GM19463 (cell line): Measurements from ENCODE around the gene LIMS1.
A peak's percentile ranks its signal among the peaks of the same experiment; 100 is the strongest.
"Not testable (repeated sequence)": the region's sequence is repeated elsewhere in the genome, so short reads cannot be mapped to it uniquely, and the experiment has no call there.

Source experiments
- ATAC-seq: cut with Tn5 transposase; IDR thresholded peaks from one replicate; pipeline ENCODE4 v1.9.1; 2021; ENCODE audit warnings: mild to moderate bottlenecking, moderate library complexity; ENCODE audit not compliant: unreplicated experiment

LIMS1 gene

DNA sequence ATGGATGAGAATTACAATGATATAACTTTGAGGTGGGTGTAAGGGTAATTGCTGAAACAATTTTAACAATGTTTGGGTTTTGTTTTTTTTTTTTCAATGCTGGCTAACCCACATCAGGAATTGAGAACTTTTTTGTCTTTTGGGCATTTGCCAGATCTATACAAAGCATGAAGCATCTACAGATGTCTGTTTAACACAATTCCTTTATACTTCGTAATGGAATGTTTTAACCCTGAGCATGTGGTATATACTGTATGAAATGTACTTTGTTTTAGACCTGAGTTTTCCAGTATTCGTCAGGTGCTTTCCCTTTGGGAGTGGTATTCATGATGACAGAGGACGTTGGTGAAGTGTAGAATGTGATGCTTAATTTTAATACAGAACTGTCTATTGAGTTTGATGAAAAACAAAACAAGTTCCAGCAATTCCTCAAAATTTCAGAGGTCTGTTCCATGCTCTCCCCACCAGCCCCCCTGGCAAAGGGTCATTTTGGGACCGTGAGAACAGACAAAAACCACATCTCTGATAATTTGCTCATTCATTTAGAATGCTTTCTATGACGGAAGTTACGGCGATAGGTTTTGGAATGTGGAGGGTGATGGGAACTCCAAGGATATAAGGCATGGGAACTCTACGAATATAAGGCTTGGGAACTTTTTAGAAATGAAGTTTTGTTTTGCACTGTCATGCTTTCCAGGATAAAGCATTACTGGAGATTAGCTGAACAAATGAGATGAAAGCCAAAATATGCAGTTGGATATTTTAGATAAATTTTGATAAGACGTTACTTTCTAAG, 14.1 kb downstream of the LIMS1 start:
- ATAC-seq, result no peak

DNA sequence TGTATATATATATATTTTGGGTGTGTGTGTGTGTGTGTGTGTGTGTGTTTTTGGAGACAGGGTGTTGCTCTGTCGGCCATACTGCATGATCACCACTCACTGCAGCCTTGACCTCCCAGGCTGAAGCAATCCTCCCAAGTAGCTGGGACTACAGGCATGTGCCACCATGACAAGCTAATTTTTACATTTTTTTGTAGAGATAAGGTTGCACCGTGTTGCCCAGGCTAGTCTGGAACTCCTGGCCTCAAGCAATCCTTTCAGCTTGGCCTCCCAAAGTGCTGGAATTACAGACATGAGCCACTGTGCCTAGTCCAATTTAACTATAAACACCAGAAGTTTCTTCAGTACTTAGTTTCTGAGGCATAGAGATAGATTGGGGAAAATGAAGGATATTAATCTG, 18.3 kb downstream of the LIMS1 start:
- no peak for ATAC-seq

DNA sequence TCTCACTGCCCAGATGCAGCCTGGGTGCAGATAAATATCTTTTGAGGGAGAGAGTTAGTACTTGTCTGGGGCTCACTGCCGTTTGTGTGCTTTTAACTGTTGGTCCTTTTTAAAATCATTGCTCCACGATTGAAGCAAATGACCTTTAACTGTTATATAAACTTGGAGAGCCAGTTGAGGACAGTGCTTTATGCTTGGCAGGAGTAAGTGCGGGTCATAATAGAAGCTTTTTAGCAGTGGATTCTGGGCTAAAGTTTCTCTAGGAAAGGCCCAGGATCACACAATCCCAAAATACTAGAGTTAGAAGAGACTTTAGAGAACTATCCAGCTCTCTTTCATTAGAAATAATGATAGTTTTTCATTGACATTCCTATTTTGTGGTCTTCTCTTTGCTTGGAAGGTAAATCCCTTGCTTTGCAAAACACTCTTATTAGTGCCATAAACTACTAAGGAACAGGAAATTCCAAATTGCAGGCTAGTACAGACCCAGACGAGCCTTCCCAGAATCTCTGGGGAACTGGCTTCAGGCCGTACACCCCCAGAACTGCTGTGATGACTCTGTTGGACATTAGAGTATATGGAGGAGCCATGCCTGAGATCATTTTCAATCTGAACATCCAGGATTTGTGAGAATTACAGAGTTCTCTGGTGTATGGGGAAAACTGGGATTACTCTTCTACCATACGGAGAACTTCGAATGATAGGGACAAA, 19.1 kb downstream of the LIMS1 start:
- ATAC-seq, result no peak

GRCh38 chr2:108554528-108554927, 20.3 kb downstream of the LIMS1 start:
- no peak for ATAC-seq

DNA sequence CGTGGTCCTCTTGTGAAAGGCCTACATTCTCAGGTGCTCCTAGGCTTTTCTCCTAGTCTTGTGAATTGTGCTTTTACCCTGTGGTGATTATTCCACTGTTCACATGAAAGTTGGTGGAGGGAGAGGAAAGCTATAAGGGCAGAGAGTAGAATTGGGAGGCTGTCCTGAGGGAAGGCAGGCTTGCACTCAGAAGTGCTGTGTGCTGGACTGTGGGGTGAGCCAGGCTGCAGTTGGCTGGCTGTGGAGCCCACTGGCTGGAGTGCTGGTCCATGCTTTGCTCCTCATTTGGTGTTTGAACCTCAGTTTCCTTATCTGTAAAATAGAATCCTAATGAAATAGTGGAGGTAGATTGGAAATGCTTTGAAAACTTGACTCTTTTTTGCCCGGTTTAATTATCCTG, 21.3 kb downstream of the LIMS1 start:
- no peak for ATAC-seq

DNA sequence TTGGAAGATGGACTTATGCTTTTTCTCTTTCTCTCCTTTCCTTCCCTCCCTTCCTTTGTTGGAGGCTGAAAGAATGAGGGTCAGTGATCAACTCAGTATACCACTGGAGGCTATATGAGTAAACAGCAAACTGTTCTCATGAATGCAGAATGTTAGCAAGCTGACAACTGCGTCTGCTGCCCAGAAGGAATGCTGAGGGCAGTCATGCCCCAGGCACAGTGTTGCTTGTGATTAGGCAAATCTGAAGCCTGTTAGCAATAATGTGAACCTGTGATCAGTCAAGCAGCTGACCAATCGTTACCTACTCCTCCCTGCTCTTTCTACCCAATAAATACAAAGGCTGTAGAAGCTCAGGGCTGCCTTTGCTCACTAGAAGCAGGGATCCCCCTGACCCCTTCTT, 22.3 kb downstream of the LIMS1 start:
- not testable (repeated sequence) for ATAC-seq

DNA sequence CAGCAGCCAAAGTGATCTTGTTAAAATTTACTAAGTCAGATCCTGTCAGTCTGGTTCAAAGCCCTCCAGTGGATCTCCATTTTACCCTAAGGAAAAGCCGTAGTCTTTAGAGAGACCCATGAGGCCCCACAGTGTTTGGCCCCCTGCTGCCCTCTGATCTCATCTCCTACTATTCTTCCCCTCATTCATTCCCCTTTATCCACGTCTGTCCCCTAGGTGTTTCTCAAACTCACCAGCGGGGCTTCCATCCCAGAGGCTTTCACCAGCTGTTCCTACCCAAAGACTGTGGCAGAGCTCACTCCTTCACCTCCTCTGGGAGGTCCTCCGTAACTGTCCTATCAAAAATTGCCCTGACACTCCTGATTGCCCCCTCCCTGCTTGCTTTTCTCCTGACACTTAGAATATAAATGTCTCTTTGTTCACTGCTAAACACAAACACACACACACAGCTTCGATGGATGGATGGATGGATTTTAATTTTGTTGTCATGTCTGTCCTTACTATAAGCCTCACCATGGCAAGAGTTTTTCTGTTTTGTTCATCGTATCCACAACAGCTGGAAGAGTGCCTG, 26.1 kb downstream of the LIMS1 start:
- ATAC-seq, result no peak

GRCh38 chr2:108560895-108561530, 26.7 kb downstream of the LIMS1 start:
- ATAC-seq, result no peak

DNA sequence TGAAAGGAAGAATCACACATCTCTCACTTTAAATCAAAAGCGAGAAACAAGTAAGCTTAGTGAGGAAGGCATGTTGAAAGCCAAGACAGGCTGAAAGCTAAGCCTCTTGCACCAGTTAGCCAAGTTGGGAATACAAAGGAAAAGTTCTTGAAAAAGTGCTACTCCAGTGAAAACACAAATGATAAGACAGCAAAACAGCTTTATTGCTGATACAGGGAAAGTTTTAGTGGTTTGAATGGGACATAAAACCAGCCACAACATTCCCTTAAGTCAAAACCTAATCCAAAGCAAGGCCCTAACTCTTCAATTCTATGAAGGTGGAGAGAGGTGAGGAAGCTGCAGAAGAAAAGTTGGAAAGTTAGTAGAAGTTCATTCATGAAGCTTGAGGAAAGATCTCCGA, 28.0 kb downstream of the LIMS1 start:
- ATAC-seq, result no peak

GRCh38 chr2:108564510-108564909, 30.2 kb downstream of the LIMS1 start:
- no peak for ATAC-seq

GRCh38 chr2:108565778-108566375, 31.6 kb downstream of the LIMS1 start:
- peak; percentile 78 for ATAC-seq

DNA sequence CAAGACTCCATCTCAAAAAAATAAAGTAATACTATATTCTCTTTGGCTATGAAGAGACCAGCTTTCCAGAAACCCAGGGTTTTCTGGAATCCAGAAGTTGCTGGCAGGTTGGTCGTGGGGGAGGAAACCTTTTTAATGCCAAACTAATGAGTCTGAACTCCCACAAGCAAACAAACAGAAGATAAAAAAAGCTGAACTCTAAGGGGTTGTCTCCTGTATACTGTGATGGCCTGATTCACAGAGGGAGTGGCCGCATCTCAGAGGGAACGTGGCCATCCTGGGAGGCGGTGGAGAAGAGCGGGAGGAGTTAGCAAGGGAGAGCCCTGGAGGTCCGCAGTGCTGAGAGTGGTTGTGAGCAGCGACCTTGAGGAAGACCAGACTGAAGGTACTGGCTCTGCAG, 36.1 kb downstream of the LIMS1 start:
- ATAC-seq, result no peak

- ATAC-seq, result no peak
Measured at GRCh38 chr2:108571286-108571685, 37.0 kb downstream of the LIMS1 start.

DNA sequence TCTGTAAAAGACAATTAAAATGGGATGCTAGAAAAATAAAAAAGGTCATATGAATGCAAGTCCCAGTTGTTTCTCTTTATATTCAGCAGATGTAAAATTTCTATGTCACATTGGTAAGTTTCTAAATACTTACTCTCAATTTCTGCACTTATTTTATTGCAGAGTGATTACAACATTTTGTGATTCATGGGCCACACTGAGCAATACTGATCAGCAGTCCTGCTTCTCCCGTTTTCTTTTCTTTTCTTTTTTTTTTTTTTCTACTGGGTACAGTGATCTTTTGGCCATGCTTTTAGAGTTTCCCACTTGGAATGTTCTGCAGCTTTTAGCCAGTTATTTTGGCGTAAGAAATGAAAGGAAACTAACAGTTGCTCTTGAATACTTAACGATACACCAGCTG, 38.8 kb downstream of the LIMS1 start:
- no peak for ATAC-seq

- ATAC-seq, result no peak
Measured at GRCh38 chr2:108574332-108574731, 40.1 kb downstream of the LIMS1 start.

DNA sequence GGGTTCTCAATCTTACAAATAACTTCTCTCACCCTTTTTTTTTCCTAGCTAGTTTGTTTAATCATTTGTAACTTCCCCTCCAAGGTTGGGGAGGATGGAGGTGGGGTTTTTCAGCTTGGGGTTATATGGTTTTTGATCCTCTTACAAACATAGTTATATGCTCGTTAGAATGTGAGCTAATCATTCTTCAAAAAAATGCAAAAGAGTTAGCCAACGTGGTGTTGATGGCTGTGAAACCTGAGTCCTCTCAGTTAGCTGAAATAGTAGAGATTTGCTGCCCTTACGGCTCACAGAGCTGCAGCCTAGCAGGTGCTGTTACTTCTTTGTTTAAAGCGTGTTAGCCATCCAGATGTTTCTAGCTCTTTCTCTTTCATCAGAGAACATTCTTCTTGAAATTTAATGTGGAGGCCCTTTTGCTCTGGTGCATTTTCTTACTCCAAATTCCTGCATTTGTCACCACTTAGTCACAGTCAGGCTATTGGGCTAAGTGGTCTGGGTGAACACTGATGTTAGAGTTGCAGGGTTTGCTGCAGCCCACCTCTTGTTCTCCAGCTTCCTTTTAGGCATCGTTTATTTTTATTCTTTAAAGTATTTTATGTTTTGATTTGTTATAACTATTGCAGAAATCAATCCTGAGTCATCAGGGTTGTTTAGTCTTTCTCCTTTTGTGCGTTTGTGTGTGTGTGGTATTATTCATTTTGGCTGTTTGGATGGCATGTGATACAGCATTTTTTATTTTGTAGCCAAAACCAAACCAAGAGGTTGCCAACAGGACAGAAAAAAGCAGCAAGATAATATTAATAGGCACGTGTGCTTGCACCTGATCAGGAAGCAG, 41.1 kb downstream of the LIMS1 start:
- ATAC-seq, result peak; percentile 95

DNA sequence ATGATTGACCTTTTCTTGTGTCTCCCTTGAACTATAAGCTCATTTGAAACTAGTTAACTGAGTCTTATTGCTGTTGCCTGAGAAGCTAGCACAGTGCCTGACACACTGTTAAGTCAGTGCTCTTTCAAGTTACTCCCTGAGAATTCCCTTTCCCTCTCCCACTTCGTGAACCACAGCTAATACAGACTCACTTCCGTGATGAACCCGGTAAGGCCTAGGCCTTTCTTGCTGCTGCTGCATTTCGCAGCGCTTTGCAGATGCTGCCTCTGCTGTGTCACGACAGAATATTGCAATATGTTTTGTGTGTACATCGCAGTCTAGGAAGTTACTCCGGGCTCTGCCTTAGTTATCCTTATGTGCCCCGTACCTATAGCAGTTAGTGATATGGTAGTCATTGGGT, 42.8 kb downstream of the LIMS1 start:
- no peak for ATAC-seq

GRCh38 chr2:108579623-108580022, 45.4 kb downstream of the LIMS1 start:
- no peak for ATAC-seq

DNA sequence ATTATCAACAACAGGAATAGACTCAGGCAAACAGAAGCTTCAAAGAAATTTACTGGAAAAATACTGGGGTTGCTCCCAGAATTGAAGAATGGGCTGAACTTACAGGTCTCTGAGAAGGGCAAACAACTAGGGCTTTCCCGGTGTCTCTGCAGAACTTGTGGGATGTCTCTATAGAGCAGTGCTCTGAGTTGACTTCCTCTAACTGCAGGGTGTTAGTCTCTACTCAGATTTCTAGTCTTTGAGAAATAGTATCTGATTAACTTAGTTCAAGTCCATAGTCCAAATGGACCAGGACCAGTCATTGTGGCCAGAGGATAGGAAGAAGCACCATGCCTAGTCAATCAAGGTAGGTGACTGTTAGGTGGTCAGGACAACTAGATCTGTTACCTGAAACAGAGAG, 45.8 kb downstream of the LIMS1 start:
- ATAC-seq, result no peak

DNA sequence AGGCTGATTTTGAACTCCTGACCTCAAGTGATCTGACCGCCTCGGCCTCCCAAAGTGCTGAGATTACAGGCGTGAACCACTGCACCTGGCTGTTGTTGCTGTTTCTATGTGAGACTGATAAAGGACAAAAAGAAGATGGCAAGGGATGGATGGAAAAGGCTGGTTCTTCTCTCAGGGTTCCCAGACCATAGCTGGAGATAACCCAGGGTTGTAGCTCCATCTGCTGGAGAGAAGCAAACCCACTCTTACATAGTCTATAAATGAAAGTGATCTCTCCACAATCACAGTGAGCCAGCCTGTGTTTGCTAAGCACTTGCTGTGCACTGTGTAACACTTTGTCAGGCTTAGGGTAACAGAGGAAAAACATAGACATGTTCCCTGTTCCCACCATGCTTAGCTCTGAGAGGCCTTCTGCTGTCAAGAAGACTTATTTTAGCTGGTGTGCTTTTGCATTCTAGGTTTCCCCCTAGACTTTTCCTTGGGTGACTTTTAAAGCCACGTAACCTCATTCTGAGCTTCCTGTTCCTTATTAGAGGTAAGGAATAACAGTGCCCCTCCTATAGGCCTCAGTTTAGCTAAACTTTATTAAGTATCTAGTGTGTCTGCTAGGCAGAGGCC, 49.7 kb downstream of the LIMS1 start:
- ATAC-seq, result peak; percentile 67
